Measurements from ENCODE around the gene MSI2.

MSI2 gene

GRCh38 chr17:57369509-57369945, 113.2 kb downstream of the MSI2 start:
- DNase-seq (ENCODE audit: low read depth): peak; percentile 63

- peak; percentile 94 for DNase-seq (ENCODE audit: low read depth)
Observed at GRCh38 chr17:57370037-57370581, 113.8 kb downstream of the MSI2 start.

DNA sequence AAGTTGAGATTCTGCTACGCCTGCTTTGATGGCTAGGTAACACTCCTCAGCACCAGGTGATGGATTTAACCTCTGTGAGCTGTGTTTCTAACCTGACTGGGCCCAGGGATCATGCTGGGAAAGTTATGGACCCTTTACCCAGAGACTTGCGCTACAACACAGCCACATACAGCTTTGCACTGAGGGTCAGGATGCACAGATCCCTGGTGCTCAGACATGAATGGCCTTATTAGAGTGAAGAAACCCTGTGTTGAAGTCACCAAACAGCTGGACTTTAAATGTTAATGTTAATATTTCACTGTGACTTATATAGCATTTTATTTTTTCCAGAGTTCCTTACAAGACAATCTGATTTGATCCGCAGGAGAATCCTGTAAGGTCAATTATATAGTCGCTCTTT, 114.3 kb downstream of the MSI2 start:
- no peak for DNase-seq (ENCODE audit: low read depth)

GRCh38 chr17:57372156-57372555, 115.8 kb downstream of the MSI2 start:
- peak; percentile 59 for DNase-seq (ENCODE audit: low read depth)

- no peak for DNase-seq (ENCODE audit: low read depth)
Observed at GRCh38 chr17:57373048-57373447, 116.7 kb downstream of the MSI2 start.

GRCh38 chr17:57373756-57374155, 117.4 kb downstream of the MSI2 start:
- DNase-seq (ENCODE audit: low read depth): no peak

GRCh38 chr17:57375040-57375769, 118.9 kb downstream of the MSI2 start:
- no peak for DNase-seq (ENCODE audit: low read depth)

- peak; percentile 58 for DNase-seq (ENCODE audit: low read depth)
Observed at GRCh38 chr17:57375770-57376225, 119.5 kb downstream of the MSI2 start.

DNA sequence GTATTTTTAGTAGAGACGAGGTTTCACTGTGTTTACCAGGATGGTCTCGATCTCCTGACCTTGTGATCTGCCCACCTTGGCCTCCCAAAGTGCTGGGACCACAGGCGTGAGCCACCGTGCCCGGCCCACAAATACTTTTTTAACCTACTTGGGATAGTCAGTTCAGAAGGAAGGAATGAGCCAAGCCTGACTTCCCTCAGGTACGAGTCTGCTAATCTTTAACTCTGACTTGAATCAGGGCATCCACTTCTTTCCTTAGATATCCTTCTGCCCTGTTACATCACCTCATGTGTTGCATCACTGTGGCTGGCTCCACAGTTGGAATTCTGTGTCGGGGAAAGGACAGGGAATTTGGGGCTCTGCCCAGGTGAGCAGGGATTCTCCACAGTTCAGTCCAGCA, 120.8 kb downstream of the MSI2 start:
- no peak for DNase-seq (ENCODE audit: low read depth)

- peak; percentile 53 for DNase-seq (ENCODE audit: low read depth)
Observed at GRCh38 chr17:57379237-57379894, 123.0 kb downstream of the MSI2 start.

DNA sequence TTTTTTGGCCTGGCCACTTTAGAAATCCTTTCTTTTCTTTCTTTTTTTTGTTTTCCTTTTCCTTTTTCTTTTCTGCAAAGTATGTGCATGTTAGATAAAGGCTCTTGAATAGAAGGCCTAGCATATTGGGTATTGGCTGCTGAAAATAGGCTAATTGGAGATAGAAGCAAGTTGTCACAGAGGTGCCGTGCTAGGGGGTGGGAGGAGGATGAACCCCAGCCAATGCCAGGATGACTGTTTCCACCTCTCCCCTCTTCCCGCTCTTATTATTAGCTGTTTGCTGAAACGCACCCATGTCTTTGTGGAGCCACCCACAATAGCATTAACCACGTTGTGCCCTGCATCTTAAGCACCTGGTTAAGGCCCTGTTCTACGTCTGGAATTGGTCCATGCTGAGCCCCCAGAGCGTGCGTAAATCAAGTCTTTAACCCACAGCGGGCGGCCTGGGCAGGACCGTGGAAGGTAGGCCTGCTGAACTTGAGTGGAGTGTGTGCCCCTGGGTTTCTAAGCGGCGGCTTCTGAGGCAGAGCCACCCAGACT, 123.6 kb downstream of the MSI2 start:
- DNase-seq (ENCODE audit: low read depth): no peak

- no peak for DNase-seq (ENCODE audit: low read depth)
Observed at GRCh38 chr17:57381498-57381897, 125.2 kb downstream of the MSI2 start.

DNA sequence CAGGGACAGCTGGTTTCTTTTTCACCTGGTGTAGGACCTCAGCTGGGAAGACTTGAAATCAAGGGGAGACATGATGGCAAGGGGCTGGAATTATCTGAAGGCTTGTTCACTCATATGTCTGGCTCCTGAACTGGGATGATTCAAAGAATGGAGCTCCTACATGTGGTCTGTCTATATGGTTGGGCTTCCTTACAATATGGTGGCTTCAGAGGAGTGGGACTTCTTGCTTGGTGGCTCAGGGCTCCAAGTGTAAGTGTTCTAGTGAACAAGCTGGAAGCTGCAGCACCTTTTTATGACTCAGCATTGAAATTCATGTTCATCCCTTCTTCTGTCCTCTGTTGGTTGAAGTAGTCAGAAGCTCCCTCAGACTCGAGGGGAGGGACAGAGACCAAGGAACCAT, 127.9 kb downstream of the MSI2 start:
- no peak for DNase-seq (ENCODE audit: low read depth)

- no peak for DNase-seq (ENCODE audit: low read depth)
Observed at GRCh38 chr17:57385975-57386374, 129.7 kb downstream of the MSI2 start.

DNA sequence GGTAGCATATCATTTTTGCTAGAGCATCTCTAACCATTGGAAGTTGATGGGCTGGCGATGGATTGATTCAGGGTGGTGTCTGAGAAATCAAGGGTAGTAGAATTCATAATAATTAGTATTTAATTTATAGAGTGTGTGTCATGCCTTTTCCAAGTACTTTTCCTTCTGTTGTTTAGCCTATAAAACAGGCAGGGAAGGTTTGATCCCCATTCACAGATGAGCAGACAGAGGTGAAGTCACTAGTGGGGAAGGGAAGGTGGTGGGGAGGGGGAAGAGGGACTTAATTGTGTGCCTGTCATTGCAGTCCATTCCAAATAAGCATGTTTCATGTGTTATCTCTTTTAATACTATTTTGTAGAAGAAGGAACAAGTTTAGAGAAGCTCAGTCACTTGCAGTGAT, 131.3 kb downstream of the MSI2 start:
- no peak for DNase-seq (ENCODE audit: low read depth)

DNA sequence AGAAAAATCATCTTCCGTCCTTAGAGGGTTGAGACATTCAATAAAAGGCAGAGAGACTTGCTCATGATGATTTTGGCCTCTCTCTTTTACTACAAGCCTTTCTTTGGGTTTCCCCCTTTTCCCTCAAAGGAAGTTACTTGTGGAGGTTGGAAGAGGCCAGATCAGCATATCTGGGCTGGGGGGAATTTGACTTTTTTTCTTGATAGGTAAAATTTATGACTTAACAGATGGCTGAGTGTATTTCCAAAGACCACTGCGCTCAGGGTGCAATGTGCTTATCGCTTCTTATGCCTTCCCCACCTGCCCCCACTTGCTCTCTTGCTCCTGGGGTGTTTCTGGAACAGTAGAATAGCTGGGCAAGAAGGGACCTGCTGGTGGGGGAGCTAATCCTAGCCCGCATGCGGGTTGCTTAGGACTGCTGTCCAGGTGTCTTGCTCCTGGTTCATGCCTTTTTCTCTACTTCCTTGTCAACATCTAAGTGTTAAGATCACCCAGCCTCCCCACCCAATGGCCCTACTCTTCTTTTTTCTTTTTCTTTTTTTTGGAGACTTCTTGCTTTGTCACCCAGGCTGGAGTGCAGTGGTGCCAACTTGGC, 131.9 kb downstream of the MSI2 start:
- DNase-seq (ENCODE audit: low read depth): no peak

- DNase-seq (ENCODE audit: low read depth): no peak
Observed at GRCh38 chr17:57389473-57389872, 133.2 kb downstream of the MSI2 start.

- no peak for DNase-seq (ENCODE audit: low read depth)
Observed at GRCh38 chr17:57391076-57391825, 134.9 kb downstream of the MSI2 start.

GRCh38 chr17:57391857-57392471, 135.6 kb downstream of the MSI2 start:
- DNase-seq (ENCODE audit: low read depth): no peak

DNA sequence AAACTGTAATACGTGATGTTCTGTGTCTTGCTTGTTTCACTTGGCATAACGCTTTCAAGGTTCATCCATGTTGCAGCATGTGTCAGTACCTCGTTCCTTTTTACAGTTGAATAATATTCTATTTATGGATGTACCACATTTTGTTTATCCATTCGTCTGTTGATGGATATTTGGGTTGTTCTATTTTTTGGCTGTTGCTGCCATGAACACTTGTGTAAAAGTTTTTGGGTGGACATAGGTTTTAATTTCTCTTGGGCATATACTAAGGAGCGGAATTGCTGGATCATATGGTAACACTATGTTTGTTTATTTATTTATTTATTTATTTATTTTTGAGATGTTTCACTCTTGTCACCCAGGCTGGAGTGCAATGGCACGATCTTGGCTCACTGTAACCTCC, 137.0 kb downstream of the MSI2 start:
- DNase-seq (ENCODE audit: low read depth): no peak

DNA sequence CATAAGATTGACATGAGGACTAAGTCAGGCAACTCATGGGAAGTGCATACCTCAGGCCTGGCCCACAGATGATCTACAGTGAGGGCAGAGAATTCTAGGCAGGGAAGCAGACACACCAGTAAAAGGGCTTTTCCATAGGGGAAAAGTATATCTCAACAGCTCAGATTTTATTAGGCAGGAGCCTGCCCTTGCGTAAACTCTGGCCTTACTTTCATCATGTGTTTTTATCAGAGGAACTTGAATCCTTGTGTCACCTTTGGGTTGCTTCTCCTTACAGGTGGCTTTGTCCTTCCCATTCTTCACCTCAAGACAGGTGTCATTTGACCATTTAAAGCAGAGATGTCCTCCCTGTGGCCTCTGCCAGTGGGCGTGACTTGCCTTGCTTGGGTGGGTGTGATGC, 138.1 kb downstream of the MSI2 start:
- no peak for DNase-seq (ENCODE audit: low read depth)
